ENCODE results near the gene TBCE.

DNA sequence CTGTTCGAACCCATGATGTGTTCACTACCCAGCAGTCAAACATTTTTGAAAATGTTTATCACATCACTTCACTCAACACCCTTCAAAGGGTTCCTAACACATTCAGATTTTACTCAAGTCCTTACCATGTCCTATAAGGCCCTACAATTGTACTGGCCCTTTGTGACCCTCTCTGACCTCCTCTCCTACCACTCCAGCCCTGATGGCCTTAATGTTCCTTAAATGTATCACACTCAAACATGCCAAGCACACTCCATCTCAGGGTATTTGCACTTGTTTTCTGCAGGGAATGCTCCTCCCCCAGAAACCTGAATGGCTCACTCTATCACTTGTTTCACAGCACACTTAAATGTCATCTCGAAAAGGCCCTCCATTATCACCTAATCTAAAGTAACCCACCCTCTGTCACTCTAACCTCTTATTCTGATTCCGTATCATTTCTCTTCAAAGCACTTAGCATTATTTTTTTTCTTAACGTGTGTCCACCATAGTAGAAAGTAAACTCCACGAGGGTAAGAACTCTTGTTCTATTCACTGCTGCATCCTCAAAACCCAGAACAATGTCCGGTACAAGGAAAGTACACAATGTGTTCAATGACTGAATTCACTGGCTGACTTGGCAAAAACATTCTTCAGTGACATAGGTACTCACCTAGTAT lies 46.6 kb upstream of the TBCE start:
- no peak for TF ChIP-seq POLR2A (IDR thresholded peaks at IDR 0.05)
- TF ChIP-seq EP300 (IDR thresholded peaks at IDR 0.05) = no peak
- TF ChIP-seq, protein P1, sequence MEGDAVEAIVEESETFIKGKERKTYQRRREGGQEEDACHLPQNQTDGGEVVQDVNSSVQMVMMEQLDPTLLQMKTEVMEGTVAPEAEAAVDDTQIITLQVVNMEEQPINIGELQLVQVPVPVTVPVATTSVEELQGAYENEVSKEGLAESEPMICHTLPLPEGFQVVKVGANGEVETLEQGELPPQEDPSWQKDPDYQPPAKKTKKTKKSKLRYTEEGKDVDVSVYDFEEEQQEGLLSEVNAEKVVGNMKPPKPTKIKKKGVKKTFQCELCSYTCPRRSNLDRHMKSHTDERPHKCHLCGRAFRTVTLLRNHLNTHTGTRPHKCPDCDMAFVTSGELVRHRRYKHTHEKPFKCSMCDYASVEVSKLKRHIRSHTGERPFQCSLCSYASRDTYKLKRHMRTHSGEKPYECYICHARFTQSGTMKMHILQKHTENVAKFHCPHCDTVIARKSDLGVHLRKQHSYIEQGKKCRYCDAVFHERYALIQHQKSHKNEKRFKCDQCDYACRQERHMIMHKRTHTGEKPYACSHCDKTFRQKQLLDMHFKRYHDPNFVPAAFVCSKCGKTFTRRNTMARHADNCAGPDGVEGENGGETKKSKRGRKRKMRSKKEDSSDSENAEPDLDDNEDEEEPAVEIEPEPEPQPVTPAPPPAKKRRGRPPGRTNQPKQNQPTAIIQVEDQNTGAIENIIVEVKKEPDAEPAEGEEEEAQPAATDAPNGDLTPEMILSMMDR (IDR thresholded peaks at IDR 0.05) = no peak

Data from upper lobe of left lung (tissue), 4 donors.